MM.1S (cell line): Measurements from ENCODE around the gene OR52A1.

ENCODE experiments used
- CTCF ChIP-seq: fragments of 300-600 bp; sonication (generic); IDR thresholded peaks from 2 replicates; pipeline ENCODE4 v1.5.1; 2016; ENCODE audit warnings: antibody characterized with exemption, low read length, mixed read lengths
- EZH2 ChIP-seq: fragments of 300-600 bp; sonication (generic); optimal IDR thresholded peaks from 2 replicates; pipeline ENCODE3; 2017; ENCODE audit warnings: low read depth, mild to moderate bottlenecking, antibody characterized with exemption, low read length, mixed read lengths

- TF ChIP-seq EZH2 (no peak), CTCF (no peak)
These were observed 39.2 kb downstream of the OR52A1 start for GRCh38 chr11:5115339-5115738.
